8988T (cell line): ENCODE measurements around the gene C3.
"Not testable (repeated sequence)": the region's sequence is repeated elsewhere in the genome, so short reads cannot be mapped to it uniquely, and the experiment has no call there.

ENCODE experiments used
- DNase-seq: peaks from one replicate; pipeline ENCODE4 v3.0.0; 2011

Gene C3

GRCh38 chr19:6720369-6721137, at the start of gene C3:
Gene C3, minus strand, starts transcription at chr19:6720650. Its CDS starts 61 bp downstream, at chr19:6720589.
- no peak for DNase-seq

- no peak for DNase-seq
These were observed 48.7 kb upstream of the C3 start for GRCh38 chr19:6769006-6769619.

- DNase-seq = no peak
These were observed 47.9 kb upstream of the C3 start for GRCh38 chr19:6768236-6768785.

GRCh38 chr19:6767357-6768235, 47.1 kb upstream of the C3 start, which contains the start of gene SH2D3A:
Gene SH2D3A, minus strand, starts transcription at chr19:6767435. Its CDS starts 3,687 bp downstream, at chr19:6763748.
- peak; percentile 37 for DNase-seq

- no peak for DNase-seq
These were observed 46.6 kb upstream of the C3 start for GRCh38 chr19:6767081-6767356.

GRCh38 chr19:6766357-6767080, 46.1 kb upstream of the C3 start:
- no peak for DNase-seq

- no peak for DNase-seq
These were observed 45.4 kb upstream of the C3 start for GRCh38 chr19:6765738-6766356.

GRCh38 chr19:6762253-6762797, 41.9 kb upstream of the C3 start:
- DNase-seq = not testable (repeated sequence)

GRCh38 chr19:6761053-6761676, 40.7 kb upstream of the C3 start:
- DNase-seq = no peak

- no peak for DNase-seq
These were observed 40.2 kb upstream of the C3 start for GRCh38 chr19:6760606-6761005.

GRCh38 chr19:6754653-6755463, 34.4 kb upstream of the C3 start:
- DNase-seq = no peak

- no peak for DNase-seq
These were observed 33.7 kb upstream of the C3 start for GRCh38 chr19:6754136-6754535.

GRCh38 chr19:6753178-6754031, 33.0 kb upstream of the C3 start:
- peak; percentile 91 for DNase-seq

GRCh38 chr19:6752256-6753177, 32.1 kb upstream of the C3 start:
- no peak for DNase-seq

- DNase-seq = no peak
These were observed 30.7 kb upstream of the C3 start for GRCh38 chr19:6751189-6751588.

GRCh38 chr19:6750062-6750461, 29.6 kb upstream of the C3 start:
- DNase-seq = no peak

GRCh38 chr19:6748543-6748942, 28.1 kb upstream of the C3 start:
- not testable (repeated sequence) for DNase-seq

GRCh38 chr19:6745965-6746364, 25.5 kb upstream of the C3 start:
- DNase-seq = no peak
